GM12878 (cell line): ENCODE measurements around the gene CHN1. TPM values are rescaled to one million over a fixed set of nuclear protein-coding genes. Genes with fewer than 3 reads are reported as not detected.

Experiments
- ATAC-seq: fragments of 200-7000 bp; cut with Tn5 transposase; 3 replicates; pipeline ENCODE4 v1.9.1; 2020; ENCODE audit warnings: mild to moderate bottlenecking, moderate library complexity
- BruUV-seq: library from RNA; stranded (reverse); fragments of 400-500 nt; replicated peaks from 2 replicates; lab custom pipeline; 2021; lab: Mats Ljungman, UMichigan
- CTCF ChIA-PET: fragments of 300-600 bp; sonication (Branson Sonifier 250); formaldehyde crosslinking; extraction: SDS; loops from one replicate; lab custom pipeline; 2021; ENCODE audit warnings: inconsistent platforms; lab: Yijun Ruan, JAX
- POLR2A ChIA-PET: fragments of 350-600 bp; formaldehyde crosslinking; extraction: SDS; loops from one replicate; lab custom pipeline; 2021; ENCODE audit warnings: inconsistent platforms; lab: Charles Lee
- RAD21 ChIA-PET: fragments of 300-600 bp; sonication (Branson Sonifier 250); formaldehyde crosslinking; loops from one replicate; lab custom pipeline; 2023; ENCODE audit warnings: antibody characterized with exemption; ENCODE audit not compliant: unreplicated experiment; lab: Charles Lee
- SMC1A ChIA-PET: fragments of 300-600 bp; sonication (Branson Sonifier 250); formaldehyde crosslinking; loops from one replicate; lab custom pipeline; 2023; ENCODE audit not compliant: unreplicated experiment, uncharacterized antibody; lab: Charles Lee
- DNase-seq: peaks from one replicate; pipeline ENCODE4 v3.0.0-alpha.2; 2011; ENCODE audit warnings: low read depth, low spot score
- FAIRE-seq: peaks from 3 replicates; lab custom pipeline; 2011; peaks lifted over from hg19 to GRCh38; lab: Jason Lieb, UNC
- H2AFZ ChIP-seq: 2 replicates; pipeline ENCODE4 v1.6.0; 2011; ENCODE audit warnings: low read depth, low read length, control low read depth; ENCODE audit not compliant: control insufficient read depth
- H3K27ac ChIP-seq: 2 replicates; pipeline ENCODE4 v1.5.1; 2011; ENCODE audit warnings: control low read depth; ENCODE audit not compliant: control insufficient read depth, insufficient read depth
- H3K27me3 ChIP-seq, 2 experiments: replicated peaks in 1 of 2; 2 replicates each; pipeline versions ENCODE4 v1.6.0 to v1.6.1; 2011; ENCODE audit warnings: low read length in 1 of 2; ENCODE audit not compliant: control insufficient read depth in 2 of 2, insufficient read depth in 2 of 2
- H3K36me3 ChIP-seq, 2 experiments: 2 replicates each; pipeline ENCODE4 v1.5.1; 2011; ENCODE audit warnings: low read length in 1 of 2; ENCODE audit not compliant: control insufficient read depth in 2 of 2, insufficient read depth in 2 of 2
- H3K4me1 ChIP-seq: 2 replicates; pipeline ENCODE4 v1.6.1; 2011; ENCODE audit warnings: mild to moderate bottlenecking, low read length, moderate library complexity, mixed read lengths; ENCODE audit not compliant: control insufficient read depth, insufficient read depth
- H3K4me2 ChIP-seq: 2 replicates; pipeline ENCODE4 v1.6.0; 2011; ENCODE audit warnings: control low read depth; ENCODE audit not compliant: control insufficient read depth, insufficient read depth
- H3K4me3 ChIP-seq: fragments of 200-600 bp; sonication (generic); 2 replicates; pipeline ENCODE4 v1.5.1; 2016
- H3K79me2 ChIP-seq: 2 replicates; pipeline ENCODE4 v1.6.0; 2011; ENCODE audit warnings: low read length; ENCODE audit not compliant: control insufficient read depth, insufficient read depth
- H3K9ac ChIP-seq: 2 replicates; pipeline ENCODE4 v1.8.0; 2011; ENCODE audit warnings: low read length, control low read depth, mixed read lengths; ENCODE audit not compliant: control insufficient read depth, insufficient read depth
- H3K9me3 ChIP-seq: replicated peaks from 3 replicates; pipeline ENCODE4 v1.5.1; 2011; ENCODE audit warnings: mild to moderate bottlenecking, low read length; ENCODE audit not compliant: control insufficient read depth, insufficient read depth
- H4K20me1 ChIP-seq: 2 replicates; pipeline ENCODE4 v1.6.0; 2011; ENCODE audit not compliant: control insufficient read depth, insufficient read depth
- ASH2L ChIP-seq: fragments of 300-600, 200-600 bp; sonication (generic); IDR thresholded peaks from 2 replicates; pipeline ENCODE4 v1.6.1; 2017; ENCODE audit warnings: low read depth, mild to moderate bottlenecking, borderline replicate concordance
- ATF2 ChIP-seq: IDR thresholded peaks from 2 replicates; pipeline ENCODE4 v1.6.1; 2012; ENCODE audit warnings: low read length, inconsistent platforms
- BCL3 ChIP-seq: IDR thresholded peaks from 2 replicates; pipeline ENCODE4 v1.6.1; 2011; ENCODE audit warnings: borderline replicate concordance, low read depth, mild to moderate bottlenecking, moderate library complexity, low read length; ENCODE audit not compliant: insufficient read depth, poor library complexity, severe bottlenecking
- E4F1 ChIP-seq: fragments of 450-650 bp; IDR thresholded peaks from 2 replicates; pipeline ENCODE4 v1.6.1; 2018; ENCODE audit warnings: borderline replicate concordance, mild to moderate bottlenecking; ENCODE audit not compliant: partially characterized antibody
- HDAC2 ChIP-seq: fragments of 200-600 bp; sonication (generic); IDR thresholded peaks from 2 replicates; pipeline ENCODE4 v1.6.1; 2017
- IRF3 ChIP-seq: fragments of 450-650 bp; IDR thresholded peaks from 2 replicates; pipeline ENCODE4 v1.6.1; 2014; ENCODE audit warnings: mild to moderate bottlenecking
- PAX8 ChIP-seq: fragments of 450-650 bp; IDR thresholded peaks from 2 replicates; pipeline ENCODE4 v1.6.1; 2017; ENCODE audit warnings: mild to moderate bottlenecking, moderate library complexity
- POLR2AphosphoS5 ChIP-seq: IDR thresholded peaks from 2 replicates; pipeline ENCODE4 v1.6.1; 2011; ENCODE audit warnings: mild to moderate bottlenecking, low read length, inconsistent platforms
- RFX5 ChIP-seq: IDR thresholded peaks from 2 replicates; pipeline ENCODE4 v1.6.1; 2011; ENCODE audit warnings: low read depth, low read length, improper control_type of control experiment
- SREBF2 ChIP-seq: IDR thresholded peaks from 2 replicates; pipeline ENCODE4 v1.6.1; 2012; ENCODE audit warnings: mild to moderate bottlenecking, low read length
- STAT3 ChIP-seq: IDR thresholded peaks from 2 replicates; pipeline ENCODE4 v1.6.1; 2011; ENCODE audit warnings: low read depth, low read length, improper control_type of control experiment
- TARDBP ChIP-seq: IDR thresholded peaks from 2 replicates; pipeline ENCODE4 v1.6.1; 2016; ENCODE audit warnings: borderline replicate concordance
- ZNF384 ChIP-seq: IDR thresholded peaks from 2 replicates; pipeline ENCODE4 v1.6.1; 2012; ENCODE audit warnings: low read depth, mild to moderate bottlenecking, low read length, improper control_type of control experiment, borderline replicate concordance
- ZNF592 ChIP-seq: fragments of 450-650 bp; IDR thresholded peaks from 2 replicates; pipeline ENCODE4 v1.6.1; 2017; ENCODE audit warnings: mild to moderate bottlenecking, moderate library complexity
- ZZZ3 ChIP-seq: IDR thresholded peaks from 2 replicates; pipeline ENCODE4 v1.6.1; 2011; ENCODE audit warnings: low read depth; ENCODE audit not compliant: control insufficient read depth, insufficient read length
- WGBS: methylation state at CpG from one replicate; pipeline ENCODE4 v1.1.6; 2016; ENCODE audit warnings: low lambda C conversion rate; ENCODE audit not compliant: insufficient replicate concordance, insufficient coverage; ENCODE audit errors: missing lambda C conversion rate; 5-methylcytosine and 5-hydroxymethylcytosine counted together
- in situ Hi-C: fragments of 300-500 bp; cut with MboI; formaldehyde crosslinking; loops from 9 replicates; pipeline ENCODE4 v1.14.3; 2018; ENCODE audit warnings: mixed read lengths
- intact Hi-C: fragments of 100-400 bp; cut with micrococcal nuclease; formaldehyde crosslinking; loops from one replicate; pipeline ENCODE4 v1.14.2; 2022; ENCODE audit not compliant: unreplicated experiment
- polyA plus RNA-seq, 11 experiments: library from polyadenylated mRNA; depleted of rRNA in 4 of 11; unstranded in 6 of 11; stranded (reverse) in 5 of 11; fragments of >200 nt; fragmentation: Nextera tagmentation in 4 of 11; fragmentation: Illumina TruSeq in 1 of 11; extraction: Ambion mirVana in 4 of 11; extraction: Trizol in 1 of 11; gene quantifications; 1 replicate in 1 of 11; 2 replicates in 10 of 11; pipeline versions ENCODE4 v1.2.1 to v1.2.3, GENCODE V29; 2011 to 2016; ENCODE audit warnings: inconsistent platforms in 2 of 11, missing spikeins in 2 of 11, low read depth in 1 of 11
- total RNA-seq, 4 experiments: library from RNA; depleted of rRNA in 3 of 4; stranded (reverse); fragments of >200 nt in 3 of 4; fragmentation: Illumina TruSeq in 1 of 4; extraction: Trizol in 1 of 4; gene quantifications; 2 replicates each; pipeline versions ENCODE4 v1.2.1 to v1.2.3, GENCODE V29; 2013 to 2021

The CHN1 gene
- total and polyA plus RNA-seq, 10 of the 15 experiments (the other 5 are each of a cell fraction or from before 2014, with no cell fraction given), result 0.18 to 0.92 (median 0.53) TPM; not detected in 1

GRCh38 chr2:174903264-174903556, 102.0 kb downstream of the CHN1 start:
- Histone ChIP-seq H3K4me3 (no peak overlapping the region), H3K27me3 (peaks cover 0 to 3% of the 10 kb centered on the region in 2 experiments; a peak in 1 of 4 replicates), H3K36me3 (no peaks in the 10 kb centered on the region), H3K4me2 (no peak overlapping the region), H3K4me1 (no peaks in the 10 kb centered on the region), H2AFZ (no peak overlapping the region), H3K9ac (no peak overlapping the region), H3K79me2 (no peaks in the 10 kb centered on the region), H3K9me3 (no peaks in the 10 kb centered on the region), H3K27ac (no peak overlapping the region), H4K20me1 (no peaks in the 10 kb centered on the region)
- intact Hi-C loops (no loop called here), in situ Hi-C loops (no loop called here)
- ChIA-PET SMC1A (no interaction called here), POLR2A (no interaction called here), CTCF (interaction anchor here (1.7 to 2.3 kb wide), 2 partner anchors 132 to 154 kb away, joined by 5 to 6 read pairs; no protein-coding TSS in a partner anchor), RAD21 (no interaction called here)
- DNase-seq (no peak), FAIRE-seq (no peak), ATAC-seq (no peak)
- WGBS, result 0% methylated on average over 1 of the region's 1 CpG
- no TSS peak for BruUV-seq
- TF ChIP-seq BCL3, result no peak
- TF ChIP-seq ZNF384, result no peak
- no peak for TF ChIP-seq IRF3
- TF ChIP-seq ATF2, result no peak
- no peak for TF ChIP-seq E4F1
- TF ChIP-seq STAT3, result no peak
- TF ChIP-seq ZZZ3, result no peak
- TF ChIP-seq POLR2AphosphoS5, result no peak
- TF ChIP-seq TARDBP, result no peak
- TF ChIP-seq PAX8, result no peak
- TF ChIP-seq SREBF2, result no peak
- no peak for TF ChIP-seq ASH2L
- TF ChIP-seq RFX5, result no peak
- TF ChIP-seq HDAC2, result no peak
- TF ChIP-seq ZNF592, result no peak
